Smooth muscle cell (in vitro differentiated cells): ENCODE results near the gene RAB11FIP3. TPM values are rescaled to one million over a fixed set of nuclear protein-coding genes. Genes with fewer than 3 reads are reported as not detected.
"Not testable (repeated sequence)": the region's sequence is repeated elsewhere in the genome, so short reads cannot be mapped to it uniquely, and the experiment has no call there.

ENCODE experiments used
- DNase-seq: peaks from one replicate; lab custom pipeline; 2025; ENCODE audit not compliant: unreplicated experiment; lab: John Stamatoyannopoulos, UW
- H2AFZ ChIP-seq: fragments of 200-600 bp; sonication (generic); 2 replicates; pipeline ENCODE4 v1.6.0; 2016; ENCODE audit warnings: antibody characterized with exemption, low read depth, mild to moderate bottlenecking
- H3F3A ChIP-seq: fragments of 200-600 bp; sonication (generic); 2 replicates; pipeline ENCODE4 v1.6.0; 2017; ENCODE audit warnings: antibody characterized with exemption, low read depth
- H3K27ac ChIP-seq: fragments of 200-600 bp; sonication (generic); 2 replicates; pipeline ENCODE4 v1.5.1; 2016; ENCODE audit warnings: low read depth, mild to moderate bottlenecking
- H3K27me3 ChIP-seq: fragments of 200-600 bp; sonication (generic); 2 replicates; pipeline ENCODE4 v1.6.1; 2016; ENCODE audit warnings: low read depth, mild to moderate bottlenecking
- H3K36me3 ChIP-seq: fragments of 200-600 bp; sonication (generic); 2 replicates; pipeline ENCODE4 v1.5.1; 2016; ENCODE audit warnings: low read depth
- H3K4me1 ChIP-seq: fragments of 200-600 bp; sonication (generic); 2 replicates; pipeline ENCODE4 v1.5.1; 2016; ENCODE audit warnings: low read depth
- H3K4me2 ChIP-seq: fragments of 200-600 bp; sonication (generic); 2 replicates; pipeline ENCODE4 v1.6.0; 2016; ENCODE audit warnings: mild to moderate bottlenecking
- H3K4me3 ChIP-seq: fragments of 200-600 bp; sonication (generic); 2 replicates; pipeline ENCODE4 v1.5.1; 2016; ENCODE audit warnings: mild to moderate bottlenecking
- H3K79me2 ChIP-seq: fragments of 200-600 bp; sonication (generic); 2 replicates; pipeline ENCODE4 v1.6.0; 2016; ENCODE audit warnings: low read depth, mild to moderate bottlenecking
- H3K9ac ChIP-seq: fragments of 200-600 bp; sonication (generic); 2 replicates; pipeline ENCODE4 v1.6.0; 2016; ENCODE audit warnings: low read depth
- H3K9me3 ChIP-seq: fragments of 200-600 bp; sonication (generic); replicated peaks from 2 replicates; pipeline ENCODE4 v1.5.1; 2016; ENCODE audit warnings: low read depth
- H4K20me1 ChIP-seq: fragments of 200-600 bp; sonication (generic); 2 replicates; pipeline ENCODE4 v1.6.0; 2016; ENCODE audit warnings: low read depth
- WGBS: methylation state at CpG from one replicate; pipeline ENCODE4 v1.1.7; 2016; ENCODE audit warnings: low lambda C conversion rate; 5-methylcytosine and 5-hydroxymethylcytosine counted together
- polyA plus RNA-seq: library from polyadenylated mRNA; unstranded; fragments of >200 nt; fragmentation: Nextera tagmentation; extraction: Ambion mirVana; gene quantifications from 2 replicates; pipeline ENCODE4 v1.2.1, GENCODE V29; 2016
- total RNA-seq: library from RNA; depleted of rRNA; stranded (reverse); fragments of >200 nt; gene quantifications from 2 replicates; pipeline ENCODE4 v1.2.3, GENCODE V29; 2014
- TF ChIP-seq, protein P1 (sequence below): fragments of 200-600 bp; sonication (generic); IDR thresholded peaks from 2 replicates; pipeline ENCODE4 v1.5.1; 2017; ENCODE audit warnings: borderline replicate concordance, mild to moderate bottlenecking, antibody characterized with exemption; ENCODE audit not compliant: insufficient read depth, poor library complexity, severe bottlenecking

The RAB11FIP3 gene
- total and polyA plus RNA-seq, 2 experiments from 2014 or later: 19.5 to 20.4 TPM

DNA sequence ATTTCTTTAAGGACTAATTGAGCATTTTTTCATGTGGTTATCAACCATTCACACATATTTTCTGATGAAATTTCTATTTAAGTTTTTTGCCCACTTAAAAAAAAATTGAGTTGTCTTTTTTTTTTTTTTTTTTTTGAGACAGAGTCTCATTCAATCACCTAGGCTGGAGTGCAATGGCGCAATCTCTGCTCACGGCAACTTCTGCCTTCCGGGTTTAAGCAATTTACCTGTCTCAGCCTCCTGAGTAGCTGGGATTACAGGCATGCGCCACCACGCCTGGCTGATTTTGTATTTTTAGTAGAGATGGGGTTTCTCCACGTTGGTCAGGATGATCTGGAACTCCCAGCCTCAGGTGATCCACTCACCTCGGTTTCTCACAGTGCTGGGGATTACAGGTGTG lies 34.3 kb downstream of the RAB11FIP3 start:
- Histone ChIP-seq H4K20me1 (peaks cover 87% of the 10 kb centered on the region), H3K36me3 (no peaks in the 10 kb centered on the region), H2AFZ (no peak overlapping the region), H3K27ac (no peak overlapping the region), H3K9ac (no peak overlapping the region), H3K4me1 (peaks cover 12% of the 10 kb centered on the region), H3K27me3 (no peaks in the 10 kb centered on the region), H3K79me2 (peaks cover 14% of the 10 kb centered on the region), H3K4me3 (no peak overlapping the region), H3K9me3 (no peaks in the 10 kb centered on the region), H3K4me2 (no peak overlapping the region), H3F3A (peaks cover 3% of the 10 kb centered on the region)
- no peak for DNase-seq
- TF ChIP-seq, protein P1, sequence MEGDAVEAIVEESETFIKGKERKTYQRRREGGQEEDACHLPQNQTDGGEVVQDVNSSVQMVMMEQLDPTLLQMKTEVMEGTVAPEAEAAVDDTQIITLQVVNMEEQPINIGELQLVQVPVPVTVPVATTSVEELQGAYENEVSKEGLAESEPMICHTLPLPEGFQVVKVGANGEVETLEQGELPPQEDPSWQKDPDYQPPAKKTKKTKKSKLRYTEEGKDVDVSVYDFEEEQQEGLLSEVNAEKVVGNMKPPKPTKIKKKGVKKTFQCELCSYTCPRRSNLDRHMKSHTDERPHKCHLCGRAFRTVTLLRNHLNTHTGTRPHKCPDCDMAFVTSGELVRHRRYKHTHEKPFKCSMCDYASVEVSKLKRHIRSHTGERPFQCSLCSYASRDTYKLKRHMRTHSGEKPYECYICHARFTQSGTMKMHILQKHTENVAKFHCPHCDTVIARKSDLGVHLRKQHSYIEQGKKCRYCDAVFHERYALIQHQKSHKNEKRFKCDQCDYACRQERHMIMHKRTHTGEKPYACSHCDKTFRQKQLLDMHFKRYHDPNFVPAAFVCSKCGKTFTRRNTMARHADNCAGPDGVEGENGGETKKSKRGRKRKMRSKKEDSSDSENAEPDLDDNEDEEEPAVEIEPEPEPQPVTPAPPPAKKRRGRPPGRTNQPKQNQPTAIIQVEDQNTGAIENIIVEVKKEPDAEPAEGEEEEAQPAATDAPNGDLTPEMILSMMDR: no peak
- WGBS: 77% methylated on average over 7 of the region's 7 CpGs

DNA sequence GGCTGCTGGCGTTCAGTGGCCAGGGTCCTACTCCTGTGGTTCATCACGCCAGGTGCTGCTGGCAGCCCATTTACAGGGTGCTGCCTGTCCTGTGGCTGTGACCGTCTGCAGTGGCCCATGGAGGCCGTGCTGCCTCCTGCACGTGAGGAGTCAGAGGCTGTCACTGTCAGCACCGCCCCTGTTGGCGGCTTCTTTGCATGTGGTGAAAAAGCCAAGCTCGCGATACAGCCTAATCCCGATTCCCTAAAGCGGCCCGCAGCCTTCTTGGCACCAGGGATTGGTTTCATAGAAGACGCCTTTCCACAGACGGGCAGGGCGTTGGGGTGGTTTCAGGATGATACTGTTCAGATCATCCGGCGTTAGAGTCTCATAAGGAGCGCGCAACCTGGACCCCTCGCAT lies 35.3 kb downstream of the RAB11FIP3 start:
- Histone ChIP-seq H3K79me2 (peaks cover 14% of the 10 kb centered on the region), H3K9me3 (no peaks in the 10 kb centered on the region), H3K9ac (no peak overlapping the region), H3K4me1 (peaks cover 12% of the 10 kb centered on the region), H3K36me3 (no peaks in the 10 kb centered on the region), H3K4me3 (no peak overlapping the region), H4K20me1 (peaks cover 89% of the 10 kb centered on the region), H3F3A (peaks cover 3% of the 10 kb centered on the region), H3K27me3 (no peaks in the 10 kb centered on the region), H3K27ac (no peak overlapping the region), H2AFZ (no peak overlapping the region), H3K4me2 (no peak overlapping the region)
- TF ChIP-seq, protein P1: no peak
- 87% methylated on average over 20 of the region's 20 CpGs for WGBS
- no peak for DNase-seq

DNA sequence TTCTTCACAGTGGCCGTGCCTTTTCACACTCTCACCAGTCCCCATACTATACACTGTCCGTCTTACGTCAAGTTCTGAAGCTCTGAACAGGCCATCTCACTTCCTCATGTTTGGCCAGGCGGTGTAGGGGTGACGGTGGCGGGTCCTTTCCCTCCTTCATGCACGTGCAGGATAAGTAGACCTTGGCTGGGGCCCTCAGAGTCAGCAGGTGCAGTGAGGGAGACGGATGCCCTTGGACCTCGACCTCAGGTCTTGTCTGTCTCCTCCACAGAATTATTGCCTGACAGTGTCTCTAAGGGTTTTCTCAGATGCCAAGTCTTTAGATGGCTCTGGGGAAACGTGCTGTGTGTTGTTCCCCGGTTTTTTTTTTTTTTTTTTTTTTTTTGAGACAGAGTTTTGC lies 37.6 kb downstream of the RAB11FIP3 start:
- 96% methylated on average over 11 of the region's 11 CpGs for WGBS
- no peaks in the 10 kb centered on the region for H3K4me1 ChIP-seq
- H2AFZ ChIP-seq: no peak overlapping the region
- H3K79me2 ChIP-seq: peaks cover 14% of the 10 kb centered on the region
- no peak overlapping the region for H3K4me2 ChIP-seq
- H3K9me3 ChIP-seq: no peaks in the 10 kb centered on the region
- H3K36me3 ChIP-seq: no peaks in the 10 kb centered on the region
- H3K27me3 ChIP-seq: no peaks in the 10 kb centered on the region
- H4K20me1 ChIP-seq: peaks cover 83% of the 10 kb centered on the region
- H3K4me3 ChIP-seq: no peak overlapping the region
- TF ChIP-seq, protein P1: no peak
- no peak overlapping the region for H3K27ac ChIP-seq
- no peak overlapping the region for H3K9ac ChIP-seq
- no peaks in the 10 kb centered on the region for H3F3A ChIP-seq
- DNase-seq: no peak

DNA sequence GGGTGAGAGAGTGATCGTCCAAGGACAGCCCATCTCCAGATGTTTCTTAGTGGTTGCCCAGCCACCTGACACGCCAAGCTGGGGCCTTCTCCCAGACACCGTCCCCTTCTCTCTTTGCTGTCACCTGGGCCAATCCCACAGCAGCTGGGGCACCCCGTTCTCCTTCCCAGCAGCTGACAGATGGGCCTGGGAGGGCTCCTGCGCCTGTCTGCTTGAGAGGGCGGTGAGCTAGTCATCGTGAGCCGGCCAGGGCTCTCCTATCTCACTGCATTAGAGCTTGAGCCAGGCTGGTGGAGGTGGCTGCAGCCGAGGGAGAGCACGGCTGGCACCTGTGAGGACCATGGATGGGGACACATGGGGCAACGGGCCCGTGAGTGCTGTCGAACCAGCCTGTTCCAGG lies 41.2 kb downstream of the RAB11FIP3 start:
- Histone ChIP-seq H3K79me2 (peaks cover 4% of the 10 kb centered on the region), H2AFZ (no peak overlapping the region), H3K4me1 (peaks cover 5% of the 10 kb centered on the region), H3K4me2 (no peak overlapping the region), H4K20me1 (peaks cover 75% of the 10 kb centered on the region), H3K27me3 (no peaks in the 10 kb centered on the region), H3K4me3 (no peak overlapping the region), H3K27ac (no peak overlapping the region), H3F3A (no peaks in the 10 kb centered on the region), H3K36me3 (no peaks in the 10 kb centered on the region), H3K9ac (no peak overlapping the region), H3K9me3 (no peaks in the 10 kb centered on the region)
- 87% methylated on average over 13 of the region's 13 CpGs for WGBS
- DNase-seq: no peak
- TF ChIP-seq, protein P1: no peak

DNA sequence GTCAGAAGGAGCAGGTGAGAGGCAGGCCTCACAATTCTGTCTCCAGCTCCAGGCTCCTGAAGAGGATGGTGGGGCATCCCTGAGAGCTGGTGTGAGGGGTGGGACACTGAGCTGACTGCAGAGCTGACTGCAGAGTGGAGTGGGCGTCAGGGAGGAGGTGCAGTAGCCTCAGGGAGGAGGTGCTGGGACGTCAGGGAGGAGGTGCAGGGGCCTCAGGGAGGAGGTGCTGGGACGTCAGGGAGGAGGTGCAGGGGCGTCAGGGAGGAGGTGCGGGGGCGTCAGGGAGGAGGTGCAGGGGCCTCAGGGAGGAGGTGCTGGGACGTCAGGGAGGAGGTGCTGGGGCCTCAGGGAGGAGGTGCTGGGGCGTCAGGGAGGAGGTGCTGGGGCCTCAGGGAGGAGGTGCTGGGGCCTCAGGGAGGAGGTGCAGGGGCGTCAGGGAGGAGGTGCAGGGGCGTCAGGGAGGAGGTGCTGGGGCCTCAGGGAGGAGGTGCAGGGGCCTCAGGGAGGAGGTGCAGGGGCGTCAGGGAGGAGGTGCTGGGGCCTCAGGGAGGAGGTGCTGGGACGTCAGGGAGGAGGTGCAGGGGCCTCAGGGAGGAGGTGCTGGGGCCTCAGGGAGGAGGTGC lies 41.9 kb downstream of the RAB11FIP3 start:
- H3K27me3 ChIP-seq, H3K79me2 ChIP-seq, H3K36me3 ChIP-seq, DNase-seq, H3K4me2 ChIP-seq, H3K9ac ChIP-seq, H3K4me1 ChIP-seq, H3F3A ChIP-seq, H2AFZ ChIP-seq, H3K9me3 ChIP-seq, H3K4me3 ChIP-seq, H3K27ac ChIP-seq: not testable (repeated sequence)
- 60% methylated on average over 1 of the region's 12 CpGs for WGBS
- H4K20me1 ChIP-seq: peaks cover 77% of the 10 kb centered on the region
